HepG2 (cell line): ENCODE data around the gene ELOVL5. TPM values are rescaled to one million over a fixed set of nuclear protein-coding genes. Genes with fewer than 3 reads are reported as not detected.

Experiments
- ATAC-seq: fragments of 200-7000 bp; cut with Tn5 transposase; 3 replicates; pipeline ENCODE4 v1.9.1; 2020; ENCODE audit warnings: mild to moderate bottlenecking, moderate library complexity
- BruUV-seq: library from RNA; stranded (reverse); fragments of 400-500 nt; replicated peaks from 2 replicates; lab custom pipeline; 2021; lab: Mats Ljungman, UMichigan
- CTCF ChIA-PET: fragments of 300-600 bp; formaldehyde crosslinking; extraction: SDS; loops from one replicate; lab custom pipeline; 2021; ENCODE audit warnings: low total read pairs, inconsistent platforms, low intra/inter-chr PET ratio; lab: Yijun Ruan, JAX
- POLR2A ChIA-PET: fragments of 350-600 bp; sonication (Branson Sonifier 250); formaldehyde crosslinking; loops from one replicate; lab custom pipeline; 2020; ENCODE audit warnings: antibody characterized with exemption, inconsistent platforms; lab: Yijun Ruan, JAX
- DNase-seq: peaks from one replicate; pipeline ENCODE4 v3.0.0-alpha.2; 2015; ENCODE audit warnings: low spot score
- FAIRE-seq: peaks from 3 replicates; lab custom pipeline; 2011; peaks lifted over from hg19 to GRCh38; lab: Jason Lieb, UNC
- H2AFZ ChIP-seq: one replicate; pipeline ENCODE4 v1.6.1; 2011; ENCODE audit warnings: low read length, inconsistent platforms
- H3K27ac ChIP-seq: fragments of 300-600 bp; 3 replicates; pipeline ENCODE4 v1.8.0; 2011; ENCODE audit warnings: mixed run types, mild to moderate bottlenecking, mixed read lengths, low read length, inconsistent platforms; ENCODE audit not compliant: insufficient read depth; ENCODE audit errors: extremely low read length
- H3K27me3 ChIP-seq, 2 experiments: fragments of 200-600 bp in 1 of 2; 2 replicates in 1 of 2; 3 replicates in 1 of 2; pipeline versions ENCODE4 v1.6.0 to v1.8.0; 2011; ENCODE audit warnings: low read length in 2 of 2, mild to moderate bottlenecking in 2 of 2, moderate library complexity in 2 of 2, inconsistent platforms in 1 of 2; ENCODE audit not compliant: insufficient read depth in 2 of 2, control insufficient read depth in 1 of 2
- H3K36me3 ChIP-seq, 2 experiments: fragments of 200-600 bp in 1 of 2; replicated peaks in 1 of 2; 2 replicates in 1 of 2; 3 replicates in 1 of 2; pipeline versions ENCODE4 v1.5.1 to v1.8.0; 2011; ENCODE audit warnings: low read length in 2 of 2, inconsistent platforms in 1 of 2; ENCODE audit not compliant: insufficient read depth in 2 of 2, control insufficient read depth in 1 of 2
- H3K4me1 ChIP-seq: 2 replicates; pipeline ENCODE4 v1.5.1; 2012; ENCODE audit warnings: low read length, inconsistent platforms; ENCODE audit not compliant: insufficient read depth
- H3K4me2 ChIP-seq: 2 replicates; pipeline ENCODE4 v1.6.0; 2011; ENCODE audit warnings: low read depth, low read length, inconsistent platforms
- H3K4me3 ChIP-seq, 3 experiments: fragments of 200-600 bp in 1 of 3; sonication (generic), shearing (Covaris generic) in 1 of 3; replicated peaks in 1 of 3; 2 replicates each; pipeline ENCODE4 v1.5.1; 2011 to 2016; ENCODE audit warnings: low read length in 3 of 3, inconsistent platforms in 2 of 3, low read depth in 2 of 3, mild to moderate bottlenecking in 2 of 3, control low read depth in 1 of 3, mixed read lengths in 1 of 3; ENCODE audit not compliant: insufficient read depth in 1 of 3
- H3K79me2 ChIP-seq: one replicate; pipeline ENCODE4 v1.6.1; 2011; ENCODE audit warnings: low read length, inconsistent platforms; ENCODE audit not compliant: insufficient read depth
- H3K9ac ChIP-seq: 2 replicates; pipeline ENCODE4 v1.6.0; 2011; ENCODE audit warnings: mild to moderate bottlenecking, low read depth, low read length, inconsistent platforms; ENCODE audit not compliant: insufficient read depth
- H3K9me3 ChIP-seq: 2 replicates; pipeline ENCODE4 v1.5.1; 2012; ENCODE audit warnings: mild to moderate bottlenecking, low read length
- H4K20me1 ChIP-seq: 2 replicates; pipeline ENCODE4 v1.6.0; 2011; ENCODE audit warnings: inconsistent platforms, mild to moderate bottlenecking, low read length, moderate library complexity; ENCODE audit not compliant: insufficient read depth
- CHCHD3 ChIP-seq: sonication (generic); formaldehyde crosslinking; IDR thresholded peaks from 2 replicates; pipeline ENCODE4 v1.8.0; 2022; ENCODE audit warnings: mild to moderate bottlenecking, missing genetic modification reagents, moderate library complexity
- FLYWCH1 ChIP-seq: sonication (generic); formaldehyde crosslinking; IDR thresholded peaks from 2 replicates; pipeline ENCODE4 v1.8.1; 2023; ENCODE audit warnings: mild to moderate bottlenecking, missing genetic modification reagents
- KDM1A ChIP-seq: IDR thresholded peaks from 2 replicates; pipeline ENCODE4 v1.6.1; 2016; ENCODE audit warnings: missing compliant biosample characterization
- SIN3B ChIP-seq: fragments of 150-350 bp; IDR thresholded peaks from 2 replicates; pipeline ENCODE4 v1.6.1; 2014; ENCODE audit warnings: low read length
- THAP7 ChIP-seq: sonication (generic); formaldehyde crosslinking; IDR thresholded peaks from 2 replicates; pipeline ENCODE4 v1.8.1; 2023; ENCODE audit warnings: mild to moderate bottlenecking, missing genetic modification reagents
- ZMYM2 ChIP-seq: sonication (generic); formaldehyde crosslinking; IDR thresholded peaks from 2 replicates; pipeline ENCODE4 v1.8.0; 2022; ENCODE audit warnings: mild to moderate bottlenecking, missing genetic modification reagents
- ZNF468 ChIP-seq: sonication (generic); formaldehyde crosslinking; IDR thresholded peaks from 2 replicates; pipeline ENCODE4 v1.8.0; 2022; ENCODE audit warnings: mild to moderate bottlenecking, moderate library complexity, missing genetic modification reagents
- ZNF660 ChIP-seq: sonication (generic); formaldehyde crosslinking; IDR thresholded peaks from 2 replicates; pipeline ENCODE4 v1.5.1; 2020; ENCODE audit warnings: mild to moderate bottlenecking, low read depth, missing genetic modification reagents, borderline replicate concordance
- ZNF788 ChIP-seq: sonication (generic); formaldehyde crosslinking; IDR thresholded peaks from 2 replicates; pipeline ENCODE4 v1.5.0; 2020; ENCODE audit warnings: mild to moderate bottlenecking, missing genetic modification reagents, borderline replicate concordance
- WGBS: methylation state at CpG from one replicate; pipeline ENCODE4 v1.1.6; 2017; ENCODE audit warnings: low lambda C conversion rate; 5-methylcytosine and 5-hydroxymethylcytosine counted together
- in situ Hi-C: cut with HindIII; loops from 2 replicates; pipeline ENCODE4 v1.10.0; 2017; ENCODE audit warnings: low pct_unique_long_range_greater_than_20kb; ENCODE audit not compliant: extremely low pct_ligation_motif_present
- intact Hi-C: fragments of 100-400 bp; cut with micrococcal nuclease; formaldehyde crosslinking; loops from one replicate; pipeline ENCODE4 v1.10.0; 2022; ENCODE audit not compliant: unreplicated experiment
- polyA plus RNA-seq, 8 experiments: library from polyadenylated mRNA; depleted of rRNA in 3 of 8; stranded (reverse) in 7 of 8; unstranded in 1 of 8; fragments of >200 nt; fragmentation: Illumina TruSeq in 4 of 8; extraction: Trizol in 4 of 8; gene quantifications; 2 replicates each; pipeline versions ENCODE4 v1.2.1 to v1.2.3, GENCODE V29; 2011 to 2016; ENCODE audit warnings: low read depth in 4 of 8, missing spikeins in 1 of 8, mixed read lengths in 1 of 8; ENCODE audit not compliant: insufficient read depth in 1 of 8
- total RNA-seq, 5 experiments: library from RNA; depleted of rRNA; stranded (reverse); fragments of >200 nt; fragmentation: Illumina TruSeq; extraction: Trizol; gene quantifications; 2 replicates each; pipeline ENCODE4 v1.2.3, GENCODE V29; 2016; ENCODE audit warnings: low read depth in 1 of 5

ELOVL5 gene
- total and polyA plus RNA-seq, 2 of the 13 experiments (the other 11 are each of a cell fraction or from before 2014, with no cell fraction given), result 50.1 to 72.4 TPM

- 93% methylated on average over 3 of the region's 3 CpGs for WGBS
- ChIA-PET POLR2A (no interaction called here), CTCF (interaction anchor here (2.0 kb wide), 1 partner anchor 122 kb away, joined by 14 read pairs; no protein-coding TSS in a partner anchor)
- Histone ChIP-seq H3K27me3 (no peaks in the 10 kb centered on the region), H2AFZ (no peak overlapping the region), H4K20me1 (no peaks in the 10 kb centered on the region; the same call in 1 of the 2 replicates), H3K27ac (no peak overlapping the region), H3K4me3 (no peak overlapping the region), H3K4me1 (0 out of 2 replicates have a peak, but pooled peaks cover 13% of the 10 kb centered on the region), H3K4me2 (no peak overlapping the region), H3K9me3 (no peaks in the 10 kb centered on the region), H3K79me2 (peaks cover 9% of the 10 kb centered on the region), H3K36me3 (peaks cover 1 to 13% of the 10 kb centered on the region in 2 experiments; a peak in 4 of 5 replicates), H3K9ac (no peak overlapping the region)
- no peak for ATAC-seq
- FAIRE-seq, result no peak
- in situ Hi-C loops, result loop anchor here (5.0 to 10.0 kb wide), 2 partner anchors 119 to 191 kb away; no protein-coding TSS in a partner anchor
- TF ChIP-seq CHCHD3 (CRISPR knock-in tag), result no peak
- TF ChIP-seq KDM1A (CRISPR knock-in tag), result no peak
- TF ChIP-seq FLYWCH1 (CRISPR knock-in tag), result no peak
- TF ChIP-seq ZNF788 (CRISPR knock-in tag), result no peak
- TF ChIP-seq ZMYM2 (CRISPR knock-in tag), result no peak
- no peak for TF ChIP-seq SIN3B
- TF ChIP-seq ZNF660 (CRISPR knock-in tag), result no peak
- TF ChIP-seq ZNF468, result no peak
- TF ChIP-seq THAP7 (CRISPR knock-in tag), result no peak
- DNase-seq, result no peak
- intact Hi-C loops, result loop anchor here (1.0 to 5.0 kb wide), 4 partner anchors 117 to 189 kb away; no protein-coding TSS in a partner anchor
- TSS peak; percentile 24 for BruUV-seq
These were observed 55.1 kb downstream of the ELOVL5 start for GRCh38 chr6:53293691-53294090.
